SH-SY5Y (cell line): ENCODE results near the gene MMEL1.

ENCODE experiments used
- GATA2 ChIP-seq: IDR thresholded peaks from 2 replicates; pipeline ENCODE4 v1.6.1; 2011; ENCODE audit warnings: mild to moderate bottlenecking, low read depth, low read length
- GATA3 ChIP-seq: IDR thresholded peaks from 2 replicates; pipeline ENCODE4 v1.6.1; 2011; ENCODE audit warnings: low read depth, mild to moderate bottlenecking, low read length, moderate library complexity

DNA sequence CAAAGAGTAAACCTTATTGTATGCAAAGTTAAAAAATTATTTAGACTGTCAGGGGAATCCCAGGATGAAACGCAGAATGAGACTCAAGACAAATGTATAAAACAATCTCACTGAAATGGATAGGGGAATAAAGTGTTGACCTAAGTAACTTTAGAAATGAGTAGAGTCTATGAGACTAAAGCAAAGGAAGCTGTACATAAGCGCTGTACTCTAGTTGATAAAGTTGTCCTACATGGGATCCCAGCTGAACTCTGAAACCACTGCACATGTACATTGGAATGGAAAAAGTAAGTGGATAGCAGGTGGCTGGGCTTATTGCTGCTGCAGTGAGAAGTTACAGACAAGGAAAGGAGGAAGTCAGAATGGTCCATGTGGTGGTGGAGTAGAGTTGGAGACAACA is 18.7 kb downstream of the MMEL1 start:
- TF ChIP-seq GATA3 (no peak), GATA2 (no peak)
